AG08396 (cell line): ENCODE data around the gene LYPD3.

Source experiments
- DNase-seq: peaks from one replicate; pipeline ENCODE4 v3.0.0; 2012; ENCODE audit warnings: low spot score, mixed read lengths

The LYPD3 gene

DNA sequence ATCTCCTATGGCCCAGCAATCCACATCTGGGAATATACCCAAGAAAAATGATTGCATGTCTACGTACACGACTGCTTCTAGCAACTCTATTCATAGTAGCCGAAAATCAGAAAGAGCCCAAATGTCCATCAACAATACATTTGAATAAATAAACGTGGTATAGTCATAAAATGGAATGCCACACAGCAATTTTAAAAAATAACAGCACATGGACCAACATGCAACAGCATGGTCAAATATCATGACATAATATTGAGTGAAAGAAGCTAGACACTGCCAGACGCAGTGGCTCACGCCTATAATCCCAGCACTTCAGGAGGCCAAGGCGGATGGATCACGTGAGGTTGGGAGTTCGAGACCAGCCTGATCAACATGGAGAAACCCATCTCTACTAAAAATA lies 34.4 kb downstream of the LYPD3 start:
- no peak for DNase-seq

DNA sequence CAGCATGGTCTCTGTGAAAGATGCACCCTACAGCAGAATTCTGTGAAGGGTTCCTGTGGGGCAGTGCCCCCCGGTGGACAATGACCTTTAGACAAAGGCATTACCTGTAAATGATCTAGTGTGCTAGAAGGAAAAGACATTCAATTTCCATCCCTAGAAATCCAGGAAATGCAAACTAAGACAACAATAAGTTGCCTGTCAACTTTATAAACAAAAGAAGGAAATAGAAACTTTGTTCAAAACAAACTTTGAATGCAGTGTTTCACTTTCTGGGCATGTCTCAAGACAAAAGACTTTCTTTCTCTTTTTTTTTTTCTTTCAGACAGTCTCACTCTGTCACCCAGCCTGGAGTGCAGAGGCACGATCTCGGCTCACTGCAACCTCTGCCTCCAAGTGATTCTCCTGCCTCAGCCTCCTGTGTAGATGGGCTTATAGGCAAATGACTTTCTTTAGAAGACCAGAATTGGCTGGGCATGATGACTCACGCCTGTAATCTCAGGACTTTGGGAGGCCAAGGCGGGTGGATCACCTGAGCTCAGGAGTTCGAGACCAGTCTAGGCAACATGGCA lies 35.2 kb downstream of the LYPD3 start:
- no peak for DNase-seq

DNA sequence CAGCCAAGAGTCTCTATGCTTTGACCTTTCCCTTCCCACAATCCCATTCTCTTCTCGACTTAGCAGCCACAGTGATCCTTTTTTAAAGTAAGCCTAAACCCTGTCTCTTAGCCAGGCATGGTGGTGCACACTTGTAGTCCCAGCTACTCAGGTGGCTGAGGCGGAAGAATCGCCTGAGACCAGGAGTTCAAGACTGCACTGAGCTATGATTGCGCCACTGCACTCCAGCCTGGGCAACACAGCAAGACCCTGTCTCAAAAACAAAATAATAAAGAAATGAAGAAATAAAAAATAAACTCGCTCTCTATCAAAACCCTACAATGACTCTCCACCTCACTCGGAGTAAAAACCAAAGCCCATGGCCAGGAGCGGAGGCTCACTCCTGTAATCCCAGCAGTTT lies 36.0 kb downstream of the LYPD3 start:
- no peak for DNase-seq

DNA sequence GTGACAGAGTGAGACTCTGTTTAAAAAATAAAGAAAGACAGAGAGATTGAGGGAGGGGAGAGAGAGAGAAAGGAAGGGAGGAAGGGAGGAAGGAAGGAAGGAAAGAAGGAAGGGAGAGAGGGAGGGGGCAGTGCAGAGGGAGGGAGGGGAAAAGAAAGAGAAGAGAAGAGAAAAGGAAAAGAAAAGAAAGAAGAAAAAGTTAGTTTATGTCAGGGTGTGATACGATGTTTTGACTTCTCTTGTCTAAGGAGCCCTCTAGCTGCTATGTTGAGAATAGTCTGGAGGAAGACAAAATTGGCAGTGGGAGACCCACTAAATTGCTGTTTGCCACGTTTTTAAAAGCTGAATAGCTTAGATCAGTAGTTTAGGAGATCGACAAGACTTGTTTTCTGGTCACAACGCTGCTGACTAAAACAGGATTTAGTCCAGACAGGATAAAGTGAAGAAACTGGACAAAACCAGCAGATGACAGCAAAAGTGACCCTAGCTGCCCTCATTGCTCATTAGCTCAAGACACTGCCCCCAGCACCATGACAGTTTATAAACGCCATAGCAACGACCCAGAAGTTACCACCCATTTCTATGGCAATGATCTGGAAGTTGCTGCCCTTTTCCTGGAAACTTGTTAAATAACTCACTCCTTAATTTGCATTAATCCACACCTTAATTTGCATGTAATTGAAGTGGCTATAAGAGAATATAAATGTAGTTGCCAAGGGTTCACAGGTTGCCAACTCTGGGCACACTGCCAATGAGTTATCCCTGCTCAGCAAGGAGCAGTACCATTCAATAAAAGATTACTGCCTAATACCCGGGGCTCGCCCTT lies 39.6 kb downstream of the LYPD3 start:
- no peak for DNase-seq

DNA sequence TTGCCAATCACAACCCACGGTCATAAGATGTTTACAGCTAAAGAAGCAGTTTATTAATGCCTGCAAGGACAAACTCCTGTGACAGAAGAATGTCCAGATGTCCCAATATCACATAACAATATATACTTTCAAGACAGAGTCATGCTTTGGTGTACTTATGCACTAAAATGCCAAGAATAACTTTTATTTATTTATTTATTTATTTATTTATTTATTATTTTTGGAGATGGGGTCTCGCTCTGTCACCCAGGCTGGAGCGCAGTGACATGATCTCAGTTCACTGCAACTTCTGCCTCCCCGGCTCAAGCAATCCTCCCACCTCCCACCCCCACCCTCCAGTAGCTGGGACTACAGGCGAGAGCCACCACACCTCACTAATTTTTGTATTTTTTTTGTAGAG lies 41.6 kb downstream of the LYPD3 start:
- DNase-seq: no peak

DNA sequence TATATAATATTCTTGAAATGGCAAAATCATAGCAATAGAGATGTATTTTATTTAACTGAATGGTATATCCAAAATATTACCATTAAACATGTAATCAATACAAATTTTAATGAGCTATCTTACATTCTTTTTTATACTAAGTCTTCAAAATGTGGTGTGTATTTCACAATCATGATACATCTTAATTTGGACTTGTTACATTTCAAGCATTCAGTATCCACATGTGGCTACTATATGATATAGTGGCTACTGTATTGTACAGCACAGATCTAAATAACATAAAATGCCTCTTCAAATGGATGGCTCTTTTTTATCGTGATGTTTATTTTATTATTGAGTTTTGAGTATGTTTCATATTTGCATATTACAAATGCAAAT lies 42.7 kb downstream of the LYPD3 start:
- DNase-seq: no peak

DNA sequence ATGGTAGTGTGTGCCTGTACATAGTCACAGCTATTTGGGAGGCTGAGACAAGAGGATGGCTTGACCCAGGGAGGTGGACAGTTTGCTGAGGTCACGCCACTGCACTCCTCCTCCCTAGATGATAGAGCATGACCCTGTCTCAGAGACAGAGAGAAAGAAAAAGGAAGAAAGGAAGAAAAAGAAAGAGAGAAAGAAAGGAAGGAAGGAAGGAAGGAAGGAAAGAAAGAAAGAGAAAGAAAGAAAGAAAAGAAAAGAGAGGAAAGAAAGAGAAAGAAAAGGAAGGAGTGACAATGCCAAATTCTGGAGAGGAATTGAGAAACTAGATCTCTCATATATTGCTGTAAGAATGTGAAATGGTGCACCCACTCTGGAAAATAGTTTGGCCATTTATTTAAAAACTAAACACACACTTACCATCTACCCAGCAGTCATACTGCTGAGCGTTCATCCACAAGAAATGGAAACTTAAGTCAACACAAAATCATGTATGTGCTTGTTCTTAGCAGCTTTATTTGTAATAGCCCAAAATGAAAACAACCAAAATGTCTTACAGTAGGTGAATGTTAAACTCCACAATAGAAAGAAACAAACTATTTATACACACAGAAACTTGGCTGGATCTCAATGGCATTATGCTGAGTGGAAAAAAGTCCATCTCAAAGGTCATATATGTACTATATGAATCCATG lies 43.3 kb downstream of the LYPD3 start:
- DNase-seq: no peak

DNA sequence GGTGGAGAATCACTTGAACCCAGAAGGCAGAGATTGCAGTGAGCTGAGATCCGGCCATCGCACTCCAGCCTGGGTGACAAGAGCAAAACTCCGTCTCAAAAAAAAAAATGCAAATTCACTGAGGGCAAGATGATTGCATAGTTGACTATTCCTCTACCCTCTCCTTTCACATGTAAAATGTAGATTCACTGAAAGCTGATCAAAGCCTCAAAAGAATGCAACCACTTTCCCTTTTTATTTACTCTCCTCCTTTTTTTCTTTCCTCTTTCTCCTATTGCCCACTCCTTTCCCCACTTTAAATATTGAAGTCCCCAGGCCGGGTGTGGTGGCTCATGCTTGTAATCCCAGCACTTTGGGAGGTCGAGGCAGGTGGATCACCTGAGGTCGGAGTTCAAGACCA lies 44.5 kb downstream of the LYPD3 start:
- DNase-seq: no peak

DNA sequence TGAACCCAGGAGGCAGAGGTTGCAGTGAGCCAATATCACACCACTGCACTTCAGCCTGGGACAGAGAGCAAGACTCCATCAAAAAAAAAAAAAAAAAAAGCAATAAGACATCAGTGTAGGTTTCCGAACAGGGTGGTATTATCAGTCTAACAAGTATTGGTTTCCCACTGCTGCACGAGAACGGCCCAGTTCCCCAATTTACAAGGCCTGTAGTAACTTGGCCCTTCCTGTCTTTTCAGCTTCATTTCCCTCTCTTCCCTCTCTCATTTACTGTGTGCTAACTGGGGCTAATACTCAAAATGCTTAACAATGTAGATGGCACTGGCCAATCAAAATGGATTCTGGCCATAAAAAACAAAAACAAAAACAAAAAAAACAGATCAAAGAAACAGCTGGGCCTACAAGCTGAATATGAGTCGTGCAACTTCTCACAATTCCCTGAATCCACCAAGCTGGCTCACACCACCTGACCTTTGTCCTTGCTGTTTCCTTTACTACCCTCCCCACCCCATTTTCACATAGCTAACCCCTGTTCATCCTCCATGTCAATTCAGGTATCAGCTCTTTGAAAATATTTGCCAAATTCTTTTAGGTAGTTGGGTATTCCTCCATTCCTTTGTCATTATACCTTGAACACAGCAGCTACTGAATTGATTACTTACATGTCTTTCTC lies 48.3 kb downstream of the LYPD3 start:
- DNase-seq: no peak

DNA sequence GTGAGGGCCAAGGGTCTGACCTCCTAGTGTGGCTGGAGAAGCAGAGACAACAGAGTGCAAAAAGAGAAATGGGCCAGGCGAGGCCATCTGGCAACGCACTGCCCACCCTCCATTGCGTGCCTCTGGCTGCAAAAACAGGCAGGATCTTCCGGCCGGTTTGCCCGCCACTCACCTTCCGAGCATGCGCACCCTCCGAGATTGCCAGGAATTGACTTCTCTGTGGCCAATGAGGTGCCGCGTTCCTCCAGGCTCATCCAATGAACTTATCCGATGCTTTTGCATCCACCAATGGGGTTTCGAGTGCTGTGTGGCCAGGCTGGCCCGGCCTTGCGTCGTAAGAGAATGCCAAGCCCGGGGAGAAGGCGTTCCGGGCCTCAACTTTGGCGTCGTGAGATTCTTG lies 50.9 kb downstream of the LYPD3 start, which contains the start of gene TEX101:
Gene TEX101 (plus strand): TSS at position 337 of the 400 bp plus-strand sequence. CDS start 1,030 bp downstream, outside the sequence.
- DNase-seq: no peak

DNA sequence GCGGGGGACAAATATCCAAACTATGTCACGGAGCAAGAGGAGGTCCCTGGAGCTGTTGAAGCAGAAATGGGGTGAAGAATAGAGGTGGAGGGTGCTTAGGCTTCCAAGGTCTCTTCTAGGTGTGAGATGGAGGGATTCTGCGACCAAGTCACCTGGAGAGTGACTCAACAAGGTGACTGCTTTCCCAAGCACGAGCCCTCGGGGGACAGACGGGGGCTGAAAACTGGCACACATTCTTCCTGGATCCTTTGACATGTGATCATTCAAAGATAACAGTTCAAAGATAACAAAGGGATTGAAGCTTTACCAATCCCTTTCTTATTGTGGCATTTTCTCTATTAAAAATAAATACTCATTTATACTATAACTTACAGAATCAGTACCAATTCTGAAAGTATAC lies 53.0 kb downstream of the LYPD3 start:
- no peak for DNase-seq
